GM10266 (cell line): Measurements from ENCODE around the gene TECPR1.
A peak's percentile ranks its signal among the peaks of the same experiment; 100 is the strongest.

Source experiments
- DNase-seq: peaks from one replicate; pipeline ENCODE4 v3.0.0; 2012; ENCODE audit errors: extremely low spot score
- CTCF ChIP-seq: IDR thresholded peaks from 2 replicates; pipeline ENCODE4 v1.5.1; 2012; ENCODE audit warnings: mild to moderate bottlenecking, low read depth; ENCODE audit not compliant: control insufficient read depth, insufficient read depth; ENCODE audit errors: missing control alignments

Gene TECPR1

GRCh38 chr7:98282703-98283102, 30.7 kb upstream of the TECPR1 start:
- no peak for DNase-seq
- TF ChIP-seq CTCF = no peak

- peak; percentile 51 for DNase-seq
- TF ChIP-seq CTCF = no peak
Measured at GRCh38 chr7:98281757-98282606, 29.9 kb upstream of the TECPR1 start.

GRCh38 chr7:98280791-98281756, 29.0 kb upstream of the TECPR1 start, which contains the start of gene BRI3:
TSS of gene BRI3 (plus strand) at chr7:98281686. CDS start at chr7:98281796, 110 bp downstream.
- DNase-seq = peak; percentile 99
- TF ChIP-seq CTCF = no peak

GRCh38 chr7:98280296-98280695, 28.3 kb upstream of the TECPR1 start:
- no peak for DNase-seq

GRCh38 chr7:98278936-98279335, 26.9 kb upstream of the TECPR1 start:
- no peak for DNase-seq
- no peak for TF ChIP-seq CTCF

More at GRCh38 chr7:98280296-98280695, 28.3 kb upstream of the TECPR1 start:
- TF ChIP-seq CTCF = no peak

GRCh38 chr7:98278408-98278807, 26.4 kb upstream of the TECPR1 start:
- TF ChIP-seq CTCF = no peak
- DNase-seq = no peak
